GM18499 (cell line): ENCODE results near the gene ZNF593.

Experiments used
- ATAC-seq: cut with Tn5 transposase; IDR thresholded peaks from one replicate; pipeline ENCODE4 v1.9.1; 2021; ENCODE audit warnings: moderate number of reproducible peaks; ENCODE audit not compliant: insufficient read depth, unreplicated experiment

Gene ZNF593

DNA sequence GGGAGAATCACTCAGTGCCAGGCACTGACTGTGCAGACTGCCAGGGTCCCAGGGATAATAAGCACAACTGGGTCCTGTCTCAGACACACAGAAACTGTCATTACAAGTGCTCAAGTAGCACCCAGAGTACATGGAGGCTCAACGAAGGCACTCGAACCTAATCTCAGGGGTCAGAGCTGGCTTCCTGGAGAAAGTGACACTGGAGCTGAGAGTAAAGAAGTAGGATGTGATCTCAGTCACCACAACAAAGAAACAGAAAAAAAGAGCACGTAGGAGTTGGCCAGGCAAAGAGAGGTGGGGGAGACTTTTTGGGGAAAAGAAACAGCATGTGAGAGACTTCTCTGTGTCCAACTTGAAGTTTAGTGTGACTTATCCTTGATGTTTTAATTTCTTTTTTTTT is 22.0 kb downstream of the ZNF593 start:
- no peak for ATAC-seq

DNA sequence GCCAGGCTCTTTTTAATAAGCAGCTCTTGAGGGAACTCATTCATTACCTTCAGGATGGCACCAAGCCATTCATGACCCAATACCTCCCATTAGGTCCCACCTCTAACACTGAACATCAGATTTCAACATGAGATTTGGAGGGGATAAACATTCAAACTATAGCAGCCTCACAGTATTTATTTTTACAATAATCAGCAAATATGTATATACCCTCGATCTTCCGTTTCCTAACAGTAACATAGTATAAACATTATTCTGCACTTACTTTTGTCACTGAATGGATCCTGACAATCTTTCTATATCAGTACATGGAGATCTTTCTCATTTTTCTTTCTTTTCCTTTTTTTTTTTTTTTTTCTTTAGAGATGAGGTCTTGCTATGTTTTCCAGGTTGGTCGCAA is 26.1 kb downstream of the ZNF593 start:
- ATAC-seq = no peak

DNA sequence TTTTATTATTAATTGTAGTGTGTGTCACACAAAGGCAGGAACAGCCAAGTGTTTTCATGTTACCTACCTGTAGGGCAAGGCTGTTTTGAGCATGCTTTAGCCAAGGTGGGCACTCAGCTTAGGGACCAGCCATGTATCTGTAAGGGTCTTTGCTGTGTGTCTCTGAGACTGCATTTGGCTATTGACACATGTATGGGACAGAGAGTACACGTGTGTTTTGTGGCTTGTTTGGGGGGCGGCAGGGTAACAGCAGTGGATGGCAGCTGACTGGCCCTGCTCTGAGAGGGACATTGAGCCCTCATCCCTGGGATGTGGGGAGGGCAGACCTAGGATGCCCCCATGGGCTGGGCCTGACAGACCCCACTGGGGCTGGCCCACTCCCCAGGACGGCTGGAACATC is 27.6 kb downstream of the ZNF593 start:
- no peak for ATAC-seq

DNA sequence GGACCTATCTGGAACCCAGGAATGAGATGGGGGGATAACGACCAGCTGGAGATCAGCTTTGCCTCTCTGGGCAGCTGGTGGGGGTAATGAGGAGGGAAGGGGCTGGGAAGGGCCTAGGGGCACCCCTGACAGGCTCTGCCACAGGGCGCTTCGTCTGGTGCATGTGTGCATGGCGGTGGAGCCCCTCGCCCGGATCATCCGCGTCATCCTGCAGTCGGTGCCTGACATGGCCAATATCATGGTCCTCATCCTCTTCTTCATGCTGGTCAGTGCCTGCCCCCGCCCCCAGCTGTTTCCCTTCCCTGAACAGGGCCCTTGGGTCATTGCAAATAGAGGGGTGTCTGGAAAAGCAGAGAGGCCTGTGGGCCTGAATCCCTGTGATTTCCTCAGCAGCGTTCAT is 28.1 kb downstream of the ZNF593 start:
- no peak for ATAC-seq

- ATAC-seq = no peak
Measured at GRCh38 chr1:26200413-26200812, 30.7 kb downstream of the ZNF593 start.

DNA sequence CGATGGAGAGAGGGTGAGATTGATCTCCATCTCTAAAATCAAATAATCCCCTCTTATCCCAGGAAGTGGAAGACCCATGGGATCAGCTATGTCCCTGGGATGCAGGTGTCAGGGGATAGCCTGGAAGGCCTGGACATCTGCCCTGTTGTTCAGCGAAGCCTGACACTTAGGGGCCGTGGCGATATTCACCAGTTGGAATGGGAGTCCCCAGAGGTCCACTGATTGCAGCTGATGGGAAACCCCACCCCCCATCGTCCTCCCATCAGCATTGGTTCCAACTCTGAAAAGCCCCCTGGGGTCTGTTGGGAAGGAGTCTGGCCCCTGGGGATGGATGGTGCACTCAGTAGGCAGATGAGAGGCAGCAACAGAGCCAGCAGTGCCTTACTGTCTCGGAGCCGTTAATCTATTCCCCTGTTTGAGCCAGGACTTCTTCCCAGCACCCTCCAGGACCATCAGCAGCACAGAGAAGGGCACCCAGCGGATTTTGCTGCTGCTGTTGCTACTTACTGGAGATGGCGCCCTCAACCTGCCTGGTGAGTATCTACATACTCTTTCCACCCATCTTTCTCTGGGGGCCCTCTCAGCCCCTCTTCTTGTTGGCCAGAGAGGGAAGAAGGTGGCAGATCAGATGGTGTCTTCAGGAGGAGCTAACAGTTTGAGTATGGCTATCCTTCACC is 34.1 kb downstream of the ZNF593 start:
- no peak for ATAC-seq

GRCh38 chr1:26210147-26210870 is 40.6 kb downstream of the ZNF593 start:
- no peak for ATAC-seq

DNA sequence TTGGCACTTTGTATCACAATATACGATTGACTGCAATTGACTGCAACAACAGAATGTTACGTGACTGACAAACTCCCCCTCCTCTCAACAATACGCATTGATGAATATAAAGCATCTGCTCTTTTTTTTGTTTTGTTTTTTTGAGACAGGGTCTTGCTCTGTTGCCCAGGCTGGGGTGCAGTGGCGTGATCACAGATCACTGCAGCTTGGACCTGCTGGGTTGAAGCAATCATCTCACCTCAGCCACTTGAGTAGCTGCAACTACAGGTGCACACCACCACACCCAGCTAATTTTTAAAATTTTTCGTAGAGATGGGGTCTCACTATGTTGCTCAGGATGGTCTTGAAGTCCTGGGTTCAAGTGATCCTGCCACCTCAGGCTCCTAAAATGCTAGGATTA is 43.0 kb downstream of the ZNF593 start:
- no peak for ATAC-seq

- no peak for ATAC-seq
Measured at GRCh38 chr1:26213335-26213905, 43.7 kb downstream of the ZNF593 start.

DNA sequence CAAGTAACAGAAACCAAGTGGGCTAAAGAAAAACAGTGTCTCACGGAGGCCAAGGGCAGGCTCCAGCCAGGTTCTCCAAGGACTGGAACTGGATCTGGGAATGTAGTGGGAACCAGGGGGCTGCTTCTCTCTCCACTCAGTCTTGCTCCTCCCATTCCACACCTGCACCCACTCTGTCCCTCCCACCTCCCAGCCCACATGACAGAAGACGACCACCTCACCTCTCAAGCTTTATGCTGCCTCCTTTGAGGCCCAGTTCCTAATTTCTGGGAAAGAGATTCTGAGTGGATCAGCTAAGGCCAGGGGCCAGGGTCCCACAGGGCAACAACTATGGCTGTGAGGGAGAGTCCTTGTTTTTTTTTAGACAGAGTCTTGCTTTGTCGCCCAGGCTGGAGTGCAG is 45.5 kb downstream of the ZNF593 start:
- ATAC-seq = no peak

DNA sequence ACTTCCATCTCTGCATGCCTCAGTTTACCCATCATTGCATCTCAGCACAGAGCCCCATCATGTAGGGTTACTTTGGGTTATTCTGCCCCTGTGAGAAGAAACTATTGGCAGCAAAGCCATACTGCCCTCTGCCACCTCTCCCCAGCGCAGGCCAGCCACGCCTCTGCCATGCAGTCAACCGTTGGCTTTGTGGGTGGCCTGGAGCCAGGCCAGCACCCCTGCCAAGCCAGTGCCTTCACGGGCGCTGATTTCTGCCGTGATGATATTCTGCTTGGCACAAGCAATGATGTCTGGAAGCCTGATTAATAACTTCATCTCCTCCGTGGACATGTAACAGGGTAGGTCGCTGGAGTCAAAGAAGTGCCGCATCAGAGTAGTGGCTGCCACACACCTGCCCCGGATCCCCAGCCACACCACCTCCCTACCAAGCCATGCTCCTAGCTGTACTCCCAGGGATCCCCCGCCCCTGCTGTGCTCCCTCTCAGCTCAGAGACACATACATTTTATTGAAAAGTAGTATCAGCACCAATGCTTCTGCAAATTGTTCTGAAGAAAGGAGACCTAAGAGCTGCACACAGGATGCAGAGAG is 49.3 kb downstream of the ZNF593 start:
- no peak for ATAC-seq
